Esophagus squamous epithelium (tissue), 5 donors: ENCODE results near the gene ITM2C. TPM values are rescaled to one million over a fixed set of nuclear protein-coding genes. Genes with fewer than 3 reads are reported as not detected.

Source experiments
- DNase-seq: peaks from one replicate; lab custom pipeline; 2025; lab: John Stamatoyannopoulos, UW
- H3K27ac ChIP-seq, 4 donors: fragments of 200-600 bp; sonication (generic); one replicate each; pipeline ENCODE4 v1.5.1; 2016 to 2019; ENCODE audit warnings: mild to moderate bottlenecking in 1 of 4
- H3K27me3 ChIP-seq, 4 donors: fragments of 200-600 bp; sonication (generic); 1 replicate in 3 of 4; 2 replicates in 1 of 4; pipeline versions ENCODE4 v1.5.1 to v1.6.0; 2017 to 2021; ENCODE audit warnings: antibody characterized with exemption in 1 of 4
- H3K36me3 ChIP-seq, 3 donors: fragments of 200-600 bp; sonication (generic); one replicate each; pipeline ENCODE4 v1.5.1; 2016 to 2019
- H3K4me1 ChIP-seq, 3 donors: fragments of 200-600 bp; sonication (generic); one replicate each; pipeline ENCODE4 v1.5.1; 2017 to 2019
- H3K4me3 ChIP-seq, 4 donors: fragments of 200-600 bp; sonication (generic); 1 replicate in 3 of 4; 2 replicates in 1 of 4; pipeline ENCODE4 v1.5.1; 2016 to 2019; ENCODE audit warnings: mild to moderate bottlenecking in 2 of 4, moderate library complexity in 1 of 4
- H3K9me3 ChIP-seq, 3 donors: fragments of 200-600 bp; sonication (generic); one replicate each; pipeline ENCODE4 v1.5.1; 2016 to 2019
- CTCF ChIP-seq, 6 experiments: fragments of 450-650 bp in 4 of 6; fragments of 200-600 bp in 2 of 6; sonication (generic) in 2 of 6; IDR thresholded peaks; one replicate each; pipeline ENCODE4 v1.5.1; 2016 to 2019; ENCODE audit warnings: antibody characterized with exemption in 6 of 6, mild to moderate bottlenecking in 4 of 6, moderate library complexity in 4 of 6
- POLR2A ChIP-seq, 4 donors: fragments of 450-650 bp; IDR thresholded peaks; one replicate each; pipeline ENCODE4 v1.6.1; 2017; ENCODE audit warnings: antibody characterized with exemption in 4 of 4, mild to moderate bottlenecking in 4 of 4, moderate library complexity in 3 of 4
- WGBS, 2 donors: methylation state at CpG; one replicate each; pipeline ENCODE4 v1.1.5; 2018; 5-methylcytosine and 5-hydroxymethylcytosine counted together
- intact Hi-C: fragments of 100-400 bp; cut with DNase I; formaldehyde crosslinking; loops from one replicate; pipeline ENCODE4 v1.15.0; 2022
- total RNA-seq, 4 donors: library from RNA; depleted of rRNA; stranded (reverse); fragments of >200 nt; gene quantifications; one replicate each; pipeline ENCODE4 v1.1.0, GENCODE V29; 2016
- donor health status: DM: yes; HTN: yes; CAD: no.

Gene ITM2C
- 10 to 100 TPM in 2 of 4 donors, 1 to 10 TPM in 2; 3.8 to 31.9 (median 10.3) TPM for total RNA-seq

- 0 to 1% methylated on average over 17 to 30 of the region's 76 CpGs for WGBS, 2 donors
- intact Hi-C loops = no loop called here
- peak within 1 kb of the TSS; percentile 48 to 82 (median 66) for H3K4me3 ChIP-seq
- peaks cover 0 to 56% (median 0%) of the 10 kb centered on the region in 4 donors for H3K27me3 ChIP-seq
- H3K9me3 ChIP-seq = no peaks in the 10 kb centered on the region
- peak within 1 kb of the TSS; percentile 49 to 77 (median 74) for H3K27ac ChIP-seq
- TF ChIP-seq POLR2A (IDR thresholded peaks at IDR 0.05) (peak in 2 of 4 donors; percentile 46 to 50), CTCF (IDR thresholded peaks at IDR 0.05) (peak in 3 of 6 experiments; percentile 11 to 43 (median 33))
- H3K36me3 ChIP-seq = no peaks in the 10 kb centered on the region
- peaks cover 16 to 59% (median 28%) of the 10 kb centered on the region in 3 donors for H3K4me1 ChIP-seq
- no peak for DNase-seq
Measured at GRCh38 chr2:230864605-230865306, at the start of gene ITM2C. Gene ITM2C (plus strand): TSS chr2:230864942. CDS start chr2:230865026, 84 bp downstream.

- H3K36me3 ChIP-seq = peaks cover 0 to 95% (median 16%) of the 10 kb centered on the region in 3 donors
- intact Hi-C loops = no loop called here
- DNase-seq = no peak
- no peak overlapping the region for H3K27ac ChIP-seq
- H3K4me3 ChIP-seq = no peak overlapping the region
- H3K27me3 ChIP-seq = no peaks in the 10 kb centered on the region
- TF ChIP-seq POLR2A (IDR thresholded peaks at IDR 0.05) = no peak
- TF ChIP-seq CTCF (IDR thresholded peaks at IDR 0.05) = no peak
- no peaks in the 10 kb centered on the region for H3K4me1 ChIP-seq
- H3K9me3 ChIP-seq = no peaks in the 10 kb centered on the region
- 68 to 77% methylated on average over 3 of the region's 3 CpGs for WGBS, 2 donors
Measured at GRCh38 chr2:230815088-230815487, 49.7 kb upstream of the ITM2C start.

GRCh38 chr2:230816735-230817134 lies 48.0 kb upstream of the ITM2C start:
- intact Hi-C loops = no loop called here
- TF ChIP-seq CTCF (IDR thresholded peaks at IDR 0.05) = no peak
- no peak for TF ChIP-seq POLR2A (IDR thresholded peaks at IDR 0.05)
- no peak overlapping the region for H3K4me3 ChIP-seq
- H3K27ac ChIP-seq = no peak overlapping the region
- H3K4me1 ChIP-seq = no peaks in the 10 kb centered on the region
- 64 to 66% methylated on average over 4 to 6 of the region's 7 CpGs for WGBS, 2 donors
- H3K36me3 ChIP-seq = peaks cover 0 to 96% (median 10%) of the 10 kb centered on the region in 3 donors
- no peaks in the 10 kb centered on the region for H3K9me3 ChIP-seq
- no peaks in the 10 kb centered on the region for H3K27me3 ChIP-seq
- no peak for DNase-seq

GRCh38 chr2:230819433-230819832 lies 45.3 kb upstream of the ITM2C start:
- DNase-seq = no peak
- Histone ChIP-seq H3K9me3 (no peaks in the 10 kb centered on the region), H3K27ac (no peak overlapping the region), H3K36me3 (peaks cover 0 to 77% (median 10%) of the 10 kb centered on the region in 3 donors), H3K4me1 (peaks cover 3 to 5% (median 3%) of the 10 kb centered on the region in 3 donors), H3K27me3 (no peaks in the 10 kb centered on the region), H3K4me3 (no peak overlapping the region)
- intact Hi-C loops = no loop called here
- TF ChIP-seq CTCF (IDR thresholded peaks at IDR 0.05) = no peak
- TF ChIP-seq POLR2A (IDR thresholded peaks at IDR 0.05) = no peak
- 96% methylated on average over 1 of the region's 1 CpG for WGBS, 2 donors

- TF ChIP-seq POLR2A (IDR thresholded peaks at IDR 0.05) = no peak
- TF ChIP-seq CTCF (IDR thresholded peaks at IDR 0.05) = no peak
- H3K4me3 ChIP-seq = no peak overlapping the region
- H3K27me3 ChIP-seq = peaks cover 0 to 8% (median 0%) of the 10 kb centered on the region in 4 donors
- peaks cover 3 to 9% (median 4%) of the 10 kb centered on the region in 3 donors for H3K4me1 ChIP-seq
- DNase-seq = no peak
- H3K27ac ChIP-seq = no peak overlapping the region
- WGBS, 2 donors = 72 to 79% methylated on average over 13 to 18 of the region's 18 CpGs
- H3K36me3 ChIP-seq = peaks cover 0 to 58% (median 6%) of the 10 kb centered on the region in 3 donors
- intact Hi-C loops = no loop called here
- no peaks in the 10 kb centered on the region for H3K9me3 ChIP-seq
Measured at GRCh38 chr2:230821261-230821990, 43.3 kb upstream of the ITM2C start.
